AG08396 (cell line): Measurements from ENCODE around the gene PARN.
A peak's percentile ranks its signal among the peaks of the same experiment; 100 is the strongest.

Experiments used
- DNase-seq: peaks from one replicate; pipeline ENCODE4 v3.0.0; 2012; ENCODE audit warnings: low spot score, mixed read lengths

Gene PARN

GRCh38 chr16:14529010-14529669, 100.9 kb downstream of the PARN start:
- peak; percentile 75 for DNase-seq

- no peak for DNase-seq
These were observed 101.8 kb downstream of the PARN start for GRCh38 chr16:14528306-14528705.

- DNase-seq, result no peak
These were observed 102.5 kb downstream of the PARN start for GRCh38 chr16:14527411-14528044.

GRCh38 chr16:14525596-14525995, 104.5 kb downstream of the PARN start:
- no peak for DNase-seq

- DNase-seq, result no peak
These were observed 105.1 kb downstream of the PARN start for GRCh38 chr16:14524979-14525378.

- DNase-seq, result no peak
These were observed 106.4 kb downstream of the PARN start for GRCh38 chr16:14523632-14524031.

- DNase-seq, result no peak
These were observed 107.4 kb downstream of the PARN start for GRCh38 chr16:14522671-14523070.

GRCh38 chr16:14520753-14521152, 109.3 kb downstream of the PARN start:
- no peak for DNase-seq

- DNase-seq, result no peak
These were observed 115.1 kb downstream of the PARN start for GRCh38 chr16:14514967-14515366.

GRCh38 chr16:14513389-14514107, 116.5 kb downstream of the PARN start:
- DNase-seq, result no peak

GRCh38 chr16:14511800-14512135, 118.3 kb downstream of the PARN start:
- no peak for DNase-seq

GRCh38 chr16:14510939-14511799, 118.9 kb downstream of the PARN start:
- DNase-seq, result no peak

- DNase-seq, result no peak
These were observed 119.5 kb downstream of the PARN start for GRCh38 chr16:14510581-14510938.

GRCh38 chr16:14509675-14510132, 120.4 kb downstream of the PARN start:
- no peak for DNase-seq

GRCh38 chr16:14509055-14509454, 121.0 kb downstream of the PARN start:
- no peak for DNase-seq

GRCh38 chr16:14505846-14506245, 124.2 kb downstream of the PARN start:
- no peak for DNase-seq

- DNase-seq, result no peak
These were observed 126.9 kb downstream of the PARN start for GRCh38 chr16:14502932-14503741.

GRCh38 chr16:14502256-14502875, 127.7 kb downstream of the PARN start:
- no peak for DNase-seq

GRCh38 chr16:14501331-14502255, 128.5 kb downstream of the PARN start:
- peak; percentile 87 for DNase-seq

- no peak for DNase-seq
These were observed 129.3 kb downstream of the PARN start for GRCh38 chr16:14500791-14501190.
